Esophagus (tissue), 2 donors: ENCODE results near the gene CD53. TPM values are rescaled to one million over a fixed set of nuclear protein-coding genes. Genes with fewer than 3 reads are reported as not detected.
"Not testable (repeated sequence)": the region's sequence is repeated elsewhere in the genome, so short reads cannot be mapped to it uniquely, and the experiment has no call there.

Experiments
- H3K27ac ChIP-seq, 2 donors: one replicate each; pipeline ENCODE4 v1.5.1; 2013; ENCODE audit warnings: low read depth in 2 of 2, mild to moderate bottlenecking in 2 of 2, inconsistent platforms in 1 of 2, low read length in 1 of 2, moderate library complexity in 1 of 2
- H3K27me3 ChIP-seq, 2 donors: one replicate each; pipeline ENCODE4 v1.6.1; 2013; ENCODE audit warnings: low read length in 2 of 2, control low read depth in 1 of 2, mild to moderate bottlenecking in 1 of 2; ENCODE audit not compliant: insufficient read depth in 2 of 2, control insufficient read depth in 1 of 2
- H3K36me3 ChIP-seq, 2 donors: one replicate each; pipeline ENCODE4 v1.6.1; 2013; ENCODE audit warnings: low read length in 1 of 2; ENCODE audit not compliant: control insufficient read depth in 2 of 2, insufficient read depth in 2 of 2
- H3K4me1 ChIP-seq, 2 donors: one replicate each; pipeline ENCODE4 v1.6.1; 2013; ENCODE audit warnings: low read length in 1 of 2; ENCODE audit not compliant: control insufficient read depth in 2 of 2, insufficient read depth in 2 of 2
- H3K4me3 ChIP-seq, 2 donors: one replicate each; pipeline ENCODE4 v1.5.1; 2013; ENCODE audit warnings: low read length in 2 of 2, mild to moderate bottlenecking in 2 of 2, low read depth in 1 of 2, moderate library complexity in 1 of 2
- H3K9me3 ChIP-seq, 2 donors: one replicate each; pipeline ENCODE4 v1.6.1; 2013; ENCODE audit warnings: mild to moderate bottlenecking in 2 of 2, low read depth in 1 of 2, low read length in 1 of 2, moderate library complexity in 1 of 2; ENCODE audit not compliant: control insufficient read depth in 2 of 2, insufficient read depth in 1 of 2
- WGBS, 2 donors: extraction: QIAGEN DNeasy Blood & Tissue Kit; methylation state at CpG; one replicate each; pipeline ENCODE4 v1.1.7; 2013; 5-methylcytosine and 5-hydroxymethylcytosine counted together
- polyA plus RNA-seq, 2 donors: library from polyadenylated mRNA; stranded (reverse); fragments of 200-250 nt; gene quantifications; one replicate each; pipeline ENCODE4 v1.2.3, GENCODE V29; 2013
- donor health status: healthy with polysubstance abuse.
- donor health status: Bipolar disorder and iron deficiency.

The CD53 gene
- polyA plus RNA-seq, 2 donors: 5.8 to 8.0 TPM

- H3K4me3 ChIP-seq: no peak overlapping the region
- no peak overlapping the region for H3K27ac ChIP-seq
- H3K27me3 ChIP-seq: no peaks in the 10 kb centered on the region
- H3K36me3 ChIP-seq: no peaks in the 10 kb centered on the region
- WGBS, 2 donors: 44 to 51% methylated on average over 2 of the region's 2 CpGs
- peaks cover 3 to 5% of the 10 kb centered on the region in 2 donors for H3K9me3 ChIP-seq
- H3K4me1 ChIP-seq: no peaks in the 10 kb centered on the region
These were observed 56.0 kb downstream of the CD53 start for GRCh38 chr1:110928904-110929303.

GRCh38 chr1:110931097-110931496 lies 58.1 kb downstream of the CD53 start:
- H3K4me1 ChIP-seq, H3K9me3 ChIP-seq, H3K27me3 ChIP-seq, H3K36me3 ChIP-seq, H3K27ac ChIP-seq, H3K4me3 ChIP-seq: not testable (repeated sequence)
- 81 to 86% methylated on average over 3 of the region's 3 CpGs for WGBS, 2 donors

- H3K27ac ChIP-seq: no peak overlapping the region
- WGBS, 2 donors: 90 to 91% methylated on average over 1 of the region's 1 CpG
- no peaks in the 10 kb centered on the region for H3K36me3 ChIP-seq
- no peaks in the 10 kb centered on the region for H3K4me1 ChIP-seq
- peaks cover 7 to 8% of the 10 kb centered on the region in 2 donors for H3K9me3 ChIP-seq
- H3K27me3 ChIP-seq: no peaks in the 10 kb centered on the region
- no peak overlapping the region for H3K4me3 ChIP-seq
These were observed 63.6 kb downstream of the CD53 start for GRCh38 chr1:110936567-110936966.

- Histone ChIP-seq H3K9me3 (no peaks in the 10 kb centered on the region), H3K4me3 (no peak overlapping the region), H3K4me1 (no peaks in the 10 kb centered on the region), H3K27ac (no peak overlapping the region), H3K27me3 (no peaks in the 10 kb centered on the region), H3K36me3 (no peaks in the 10 kb centered on the region)
- WGBS, 2 donors: 62 to 64% methylated on average over 3 of the region's 3 CpGs
These were observed 71.9 kb downstream of the CD53 start for GRCh38 chr1:110944806-110945205.

- Histone ChIP-seq H3K9me3 (no peaks in the 10 kb centered on the region), H3K27me3 (no peaks in the 10 kb centered on the region), H3K4me3 (no peak overlapping the region), H3K4me1 (no peaks in the 10 kb centered on the region), H3K27ac (no peak overlapping the region), H3K36me3 (no peaks in the 10 kb centered on the region)
- 97% methylated on average over 2 of the region's 2 CpGs for WGBS, 2 donors
These were observed 72.7 kb downstream of the CD53 start for GRCh38 chr1:110945626-110946025.

GRCh38 chr1:110948038-110948810 lies 75.3 kb downstream of the CD53 start:
- 95% methylated on average over 10 of the region's 10 CpGs for WGBS, 2 donors
- Histone ChIP-seq H3K27ac (no peak overlapping the region), H3K4me1 (no peaks in the 10 kb centered on the region), H3K9me3 (no peaks in the 10 kb centered on the region), H3K4me3 (no peak overlapping the region), H3K36me3 (no peaks in the 10 kb centered on the region), H3K27me3 (no peaks in the 10 kb centered on the region)

Other genes with a start within 250 kb of the CD53 start
- gene KCNA3, start 198.2 kb upstream of the CD53 start, polyA plus RNA-seq: under 1 TPM; 0.05 to 0.06 TPM
- gene LRIF1, start 90.8 kb downstream of the CD53 start, polyA plus RNA-seq: 1 to 10 TPM; 3.8 to 5.5 TPM